A549 (cell line): Measurements from ENCODE around the gene CCDC83.

Experiments used
- MAX ChIP-seq: IDR thresholded peaks from 2 replicates; pipeline ENCODE4 v1.6.1; 2012
- NPAS2 ChIP-seq: fragments of 250-450 bp; sonication (Bioruptor Pico); IDR thresholded peaks from 2 replicates; pipeline ENCODE4 v1.8.0; 2022; ENCODE audit warnings: mild to moderate bottlenecking, moderate library complexity, borderline replicate concordance
- POLR2A ChIP-seq: IDR thresholded peaks from 2 replicates; pipeline ENCODE4 v1.6.1; 2012; ENCODE audit warnings: mild to moderate bottlenecking, low read length
- TF ChIP-seq, protein P1 (sequence below): fragments of >200 bp; sonication (Bioruptor Twin); formaldehyde crosslinking; IDR thresholded peaks from 3 replicates; pipeline ENCODE4 v1.5.1; 2016
- TF ChIP-seq, protein P2 (sequence below): fragments of 200-600 bp; sonication (generic); IDR thresholded peaks from 2 replicates; pipeline ENCODE4 v1.6.1; 2016; ENCODE audit warnings: antibody characterized with exemption, mild to moderate bottlenecking, moderate library complexity
- TF ChIP-seq, protein P3 (sequence below): fragments of 150-350 bp; IDR thresholded peaks from 2 replicates; pipeline ENCODE4 v1.6.1; 2014; ENCODE audit warnings: low read depth, mild to moderate bottlenecking, low read length

GRCh38 chr11:85823816-85824215 lies 31.4 kb upstream of the CCDC83 start:
- TF ChIP-seq NPAS2 (CRISPR knock-in tag) (no peak), POLR2A (no peak), MAX (no peak)
- TF ChIP-seq, protein P1, sequence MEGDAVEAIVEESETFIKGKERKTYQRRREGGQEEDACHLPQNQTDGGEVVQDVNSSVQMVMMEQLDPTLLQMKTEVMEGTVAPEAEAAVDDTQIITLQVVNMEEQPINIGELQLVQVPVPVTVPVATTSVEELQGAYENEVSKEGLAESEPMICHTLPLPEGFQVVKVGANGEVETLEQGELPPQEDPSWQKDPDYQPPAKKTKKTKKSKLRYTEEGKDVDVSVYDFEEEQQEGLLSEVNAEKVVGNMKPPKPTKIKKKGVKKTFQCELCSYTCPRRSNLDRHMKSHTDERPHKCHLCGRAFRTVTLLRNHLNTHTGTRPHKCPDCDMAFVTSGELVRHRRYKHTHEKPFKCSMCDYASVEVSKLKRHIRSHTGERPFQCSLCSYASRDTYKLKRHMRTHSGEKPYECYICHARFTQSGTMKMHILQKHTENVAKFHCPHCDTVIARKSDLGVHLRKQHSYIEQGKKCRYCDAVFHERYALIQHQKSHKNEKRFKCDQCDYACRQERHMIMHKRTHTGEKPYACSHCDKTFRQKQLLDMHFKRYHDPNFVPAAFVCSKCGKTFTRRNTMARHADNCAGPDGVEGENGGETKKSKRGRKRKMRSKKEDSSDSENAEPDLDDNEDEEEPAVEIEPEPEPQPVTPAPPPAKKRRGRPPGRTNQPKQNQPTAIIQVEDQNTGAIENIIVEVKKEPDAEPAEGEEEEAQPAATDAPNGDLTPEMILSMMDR: no peak
- TF ChIP-seq, protein P2, sequence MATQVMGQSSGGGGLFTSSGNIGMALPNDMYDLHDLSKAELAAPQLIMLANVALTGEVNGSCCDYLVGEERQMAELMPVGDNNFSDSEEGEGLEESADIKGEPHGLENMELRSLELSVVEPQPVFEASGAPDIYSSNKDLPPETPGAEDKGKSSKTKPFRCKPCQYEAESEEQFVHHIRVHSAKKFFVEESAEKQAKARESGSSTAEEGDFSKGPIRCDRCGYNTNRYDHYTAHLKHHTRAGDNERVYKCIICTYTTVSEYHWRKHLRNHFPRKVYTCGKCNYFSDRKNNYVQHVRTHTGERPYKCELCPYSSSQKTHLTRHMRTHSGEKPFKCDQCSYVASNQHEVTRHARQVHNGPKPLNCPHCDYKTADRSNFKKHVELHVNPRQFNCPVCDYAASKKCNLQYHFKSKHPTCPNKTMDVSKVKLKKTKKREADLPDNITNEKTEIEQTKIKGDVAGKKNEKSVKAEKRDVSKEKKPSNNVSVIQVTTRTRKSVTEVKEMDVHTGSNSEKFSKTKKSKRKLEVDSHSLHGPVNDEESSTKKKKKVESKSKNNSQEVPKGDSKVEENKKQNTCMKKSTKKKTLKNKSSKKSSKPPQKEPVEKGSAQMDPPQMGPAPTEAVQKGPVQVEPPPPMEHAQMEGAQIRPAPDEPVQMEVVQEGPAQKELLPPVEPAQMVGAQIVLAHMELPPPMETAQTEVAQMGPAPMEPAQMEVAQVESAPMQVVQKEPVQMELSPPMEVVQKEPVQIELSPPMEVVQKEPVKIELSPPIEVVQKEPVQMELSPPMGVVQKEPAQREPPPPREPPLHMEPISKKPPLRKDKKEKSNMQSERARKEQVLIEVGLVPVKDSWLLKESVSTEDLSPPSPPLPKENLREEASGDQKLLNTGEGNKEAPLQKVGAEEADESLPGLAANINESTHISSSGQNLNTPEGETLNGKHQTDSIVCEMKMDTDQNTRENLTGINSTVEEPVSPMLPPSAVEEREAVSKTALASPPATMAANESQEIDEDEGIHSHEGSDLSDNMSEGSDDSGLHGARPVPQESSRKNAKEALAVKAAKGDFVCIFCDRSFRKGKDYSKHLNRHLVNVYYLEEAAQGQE: no peak
- TF ChIP-seq, protein P3, sequence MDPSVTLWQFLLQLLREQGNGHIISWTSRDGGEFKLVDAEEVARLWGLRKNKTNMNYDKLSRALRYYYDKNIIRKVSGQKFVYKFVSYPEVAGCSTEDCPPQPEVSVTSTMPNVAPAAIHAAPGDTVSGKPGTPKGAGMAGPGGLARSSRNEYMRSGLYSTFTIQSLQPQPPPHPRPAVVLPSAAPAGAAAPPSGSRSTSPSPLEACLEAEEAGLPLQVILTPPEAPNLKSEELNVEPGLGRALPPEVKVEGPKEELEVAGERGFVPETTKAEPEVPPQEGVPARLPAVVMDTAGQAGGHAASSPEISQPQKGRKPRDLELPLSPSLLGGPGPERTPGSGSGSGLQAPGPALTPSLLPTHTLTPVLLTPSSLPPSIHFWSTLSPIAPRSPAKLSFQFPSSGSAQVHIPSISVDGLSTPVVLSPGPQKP: no peak
